B cell (primary cell): ENCODE results near the gene FMN1.

Source experiments
- CTCF ChIP-seq: fragments of 200-600 bp; IDR thresholded peaks from one replicate; pipeline ENCODE4 v1.8.0; 2022; ENCODE audit warnings: antibody characterized with exemption, mild to moderate bottlenecking
- EZH2 ChIP-seq: IDR thresholded peaks from 2 replicates; pipeline ENCODE4 v1.6.1; 2012; ENCODE audit warnings: borderline replicate concordance, low read depth, mild to moderate bottlenecking, moderate library complexity, low read length; ENCODE audit not compliant: insufficient read depth, poor library complexity, severe bottlenecking

GRCh38 chr15:32901192-32901591, 293.3 kb downstream of the FMN1 start:
- TF ChIP-seq CTCF (no peak), EZH2 (no peak)
